ENCODE results near the gene PPM1L.
"Not testable (repeated sequence)": the region's sequence is repeated elsewhere in the genome, so short reads cannot be mapped to it uniquely, and the experiment has no call there.

PPM1L gene

GRCh38 chr3:160755776-160756304, at the start of gene PPM1L:
TSS of gene PPM1L (plus strand) at chr3:160756231.
- no peak for DNase-seq (ENCODE audit: low spot score)

- peak; percentile 12 for DNase-seq (ENCODE audit: low spot score)
Observed at GRCh38 chr3:160707187-160707794, 48.7 kb upstream of the PPM1L start.

GRCh38 chr3:160709477-160710182, 46.4 kb upstream of the PPM1L start:
- no peak for DNase-seq (ENCODE audit: low spot score)

- DNase-seq (ENCODE audit: low spot score): not testable (repeated sequence)
Observed at GRCh38 chr3:160713144-160713543, 42.9 kb upstream of the PPM1L start.

- no peak for DNase-seq (ENCODE audit: low spot score)
Observed at GRCh38 chr3:160719710-160720109, 36.3 kb upstream of the PPM1L start.

GRCh38 chr3:160720123-160720746, 35.8 kb upstream of the PPM1L start:
- DNase-seq (ENCODE audit: low spot score): no peak

GRCh38 chr3:160722331-160722730, 33.7 kb upstream of the PPM1L start:
- DNase-seq (ENCODE audit: low spot score): no peak

- DNase-seq (ENCODE audit: low spot score): no peak
Observed at GRCh38 chr3:160725338-160725737, 30.7 kb upstream of the PPM1L start.

- DNase-seq (ENCODE audit: low spot score): no peak
Observed at GRCh38 chr3:160735826-160736225, 20.2 kb upstream of the PPM1L start.

GRCh38 chr3:160738048-160738447, 18.0 kb upstream of the PPM1L start:
- no peak for DNase-seq (ENCODE audit: low spot score)

- no peak for DNase-seq (ENCODE audit: low spot score)
Observed at GRCh38 chr3:160739079-160739478, 17.0 kb upstream of the PPM1L start.

- DNase-seq (ENCODE audit: low spot score): no peak
Observed at GRCh38 chr3:160746976-160747375, 9.1 kb upstream of the PPM1L start.

- DNase-seq (ENCODE audit: low spot score): no peak
Observed at GRCh38 chr3:160747422-160747821, 8.6 kb upstream of the PPM1L start.

GRCh38 chr3:160748231-160748630, 7.8 kb upstream of the PPM1L start:
- DNase-seq (ENCODE audit: low spot score): no peak

GRCh38 chr3:160748787-160749186, 7.2 kb upstream of the PPM1L start:
- no peak for DNase-seq (ENCODE audit: low spot score)

GRCh38 chr3:160753953-160754352, 2.1 kb upstream of the PPM1L start:
- DNase-seq (ENCODE audit: low spot score): no peak

- peak; percentile 11 for DNase-seq (ENCODE audit: low spot score)
Observed at GRCh38 chr3:160754371-160754854, 1.6 kb upstream of the PPM1L start.

- peak; percentile 61 for DNase-seq (ENCODE audit: low spot score)
Observed at GRCh38 chr3:160754855-160755747, 930 bp upstream of the PPM1L start.

- DNase-seq (ENCODE audit: low spot score): no peak
Observed at GRCh38 chr3:160757233-160758106, 1.4 kb downstream of the PPM1L start.

- no peak for DNase-seq (ENCODE audit: low spot score)
Observed at GRCh38 chr3:160758929-160759577, 3.0 kb downstream of the PPM1L start.

Data from HuH-7.5 (cell line).